NT2/D1 (cell line): ENCODE results near the gene IRAK2.

Source experiments
- DNase-seq: peaks from one replicate; pipeline ENCODE4 v3.0.0-alpha.2; 2011; ENCODE audit warnings: low read depth, low spot score
- H3K27me3 ChIP-seq: 2 replicates; pipeline ENCODE4 v1.6.0; 2011; ENCODE audit warnings: mild to moderate bottlenecking; ENCODE audit not compliant: insufficient read length, insufficient read depth
- H3K36me3 ChIP-seq: 2 replicates; pipeline ENCODE4 v1.6.1; 2011; ENCODE audit warnings: mild to moderate bottlenecking, low read length, mixed read lengths; ENCODE audit not compliant: insufficient read depth, insufficient read length
- H3K4me1 ChIP-seq: 2 replicates; pipeline ENCODE4 v1.5.1; 2011; ENCODE audit not compliant: insufficient read depth, insufficient read length
- H3K4me3 ChIP-seq: 2 replicates; pipeline ENCODE4 v1.5.1; 2011; ENCODE audit warnings: low read depth; ENCODE audit not compliant: insufficient read length
- H3K9ac ChIP-seq: 2 replicates; pipeline ENCODE4 v1.6.0; 2011; ENCODE audit warnings: low read depth; ENCODE audit not compliant: insufficient read length
- H3K9me3 ChIP-seq: 2 replicates; pipeline ENCODE4 v1.5.1; 2011; ENCODE audit warnings: mild to moderate bottlenecking, low read length; ENCODE audit not compliant: insufficient read depth
- SUZ12 ChIP-seq: IDR thresholded peaks from 2 replicates; pipeline ENCODE4 v1.6.1; 2011; ENCODE audit not compliant: insufficient read length, insufficient read depth; ENCODE audit errors: extremely low read depth
- YY1 ChIP-seq: IDR thresholded peaks from 2 replicates; pipeline ENCODE4 v1.6.1; 2011; ENCODE audit not compliant: insufficient read length, insufficient read depth
- ZNF274 ChIP-seq: IDR thresholded peaks from 2 replicates; pipeline ENCODE4 v1.6.1; 2011; ENCODE audit warnings: mild to moderate bottlenecking, low read depth, low read length

The IRAK2 gene

GRCh38 chr3:10233988-10234387, 69.3 kb downstream of the IRAK2 start:
- H3K9me3 ChIP-seq = no peaks in the 10 kb centered on the region
- DNase-seq = no peak
- no peak overlapping the region for H3K4me3 ChIP-seq
- TF ChIP-seq ZNF274 (no peak), YY1 (no peak), SUZ12 (no peak)
- H3K9ac ChIP-seq = no peak overlapping the region
- peaks cover 8% of the 10 kb centered on the region for H3K4me1 ChIP-seq
- H3K27me3 ChIP-seq = no peaks in the 10 kb centered on the region
- peaks cover 12% of the 10 kb centered on the region for H3K36me3 ChIP-seq

GRCh38 chr3:10234526-10235230, 70.0 kb downstream of the IRAK2 start:
- Histone ChIP-seq H3K9ac (no peak overlapping the region), H3K4me3 (no peak overlapping the region), H3K4me1 (peaks cover 8% of the 10 kb centered on the region), H3K9me3 (no peaks in the 10 kb centered on the region), H3K27me3 (no peaks in the 10 kb centered on the region), H3K36me3 (peaks cover 14% of the 10 kb centered on the region)
- TF ChIP-seq SUZ12 (no peak), YY1 (no peak), ZNF274 (no peak)
- no peak for DNase-seq

GRCh38 chr3:10235551-10235950, 70.8 kb downstream of the IRAK2 start:
- Histone ChIP-seq H3K9ac (no peak overlapping the region), H3K27me3 (no peaks in the 10 kb centered on the region), H3K36me3 (peaks cover 14% of the 10 kb centered on the region), H3K4me1 (peaks cover 8% of the 10 kb centered on the region), H3K4me3 (no peak overlapping the region), H3K9me3 (no peaks in the 10 kb centered on the region)
- DNase-seq = no peak
- TF ChIP-seq SUZ12 (no peak), ZNF274 (no peak), YY1 (no peak)

- Histone ChIP-seq H3K27me3 (no peaks in the 10 kb centered on the region), H3K9ac (no peak overlapping the region), H3K4me3 (no peak overlapping the region), H3K4me1 (peaks cover 6% of the 10 kb centered on the region), H3K36me3 (peaks cover 14% of the 10 kb centered on the region), H3K9me3 (no peaks in the 10 kb centered on the region)
- DNase-seq = no peak
- TF ChIP-seq YY1 (no peak), SUZ12 (no peak), ZNF274 (no peak)
These were observed 73.8 kb downstream of the IRAK2 start for GRCh38 chr3:10238345-10239183.

GRCh38 chr3:10240799-10241198, 76.1 kb downstream of the IRAK2 start:
- H3K36me3 ChIP-seq = peaks cover 4% of the 10 kb centered on the region
- H3K4me1 ChIP-seq = peaks cover 2% of the 10 kb centered on the region
- H3K9ac ChIP-seq = no peak overlapping the region
- H3K27me3 ChIP-seq = no peaks in the 10 kb centered on the region
- TF ChIP-seq YY1 (no peak), ZNF274 (no peak), SUZ12 (no peak)
- DNase-seq = no peak
- H3K4me3 ChIP-seq = no peak overlapping the region
- H3K9me3 ChIP-seq = peaks cover 17% of the 10 kb centered on the region

GRCh38 chr3:10242182-10243065, 77.7 kb downstream of the IRAK2 start:
- Histone ChIP-seq H3K4me3 (no peak overlapping the region), H3K9me3 (peaks cover 30% of the 10 kb centered on the region), H3K27me3 (no peaks in the 10 kb centered on the region), H3K9ac (no peak overlapping the region), H3K4me1 (peaks cover 2% of the 10 kb centered on the region), H3K36me3 (peaks cover 2% of the 10 kb centered on the region)
- TF ChIP-seq YY1 (no peak), SUZ12 (no peak), ZNF274 (no peak)
- DNase-seq = no peak
